ENCODE results near the gene GPRC5C. TPM values are rescaled to one million over a fixed set of nuclear protein-coding genes. Genes with fewer than 3 reads are reported as not detected.

The GPRC5C gene
- total and polyA plus RNA-seq, 2 of the 13 experiments (the other 11 are each of a cell fraction or from before 2014, with no cell fraction given) = 85.6 to 300 TPM

DNA sequence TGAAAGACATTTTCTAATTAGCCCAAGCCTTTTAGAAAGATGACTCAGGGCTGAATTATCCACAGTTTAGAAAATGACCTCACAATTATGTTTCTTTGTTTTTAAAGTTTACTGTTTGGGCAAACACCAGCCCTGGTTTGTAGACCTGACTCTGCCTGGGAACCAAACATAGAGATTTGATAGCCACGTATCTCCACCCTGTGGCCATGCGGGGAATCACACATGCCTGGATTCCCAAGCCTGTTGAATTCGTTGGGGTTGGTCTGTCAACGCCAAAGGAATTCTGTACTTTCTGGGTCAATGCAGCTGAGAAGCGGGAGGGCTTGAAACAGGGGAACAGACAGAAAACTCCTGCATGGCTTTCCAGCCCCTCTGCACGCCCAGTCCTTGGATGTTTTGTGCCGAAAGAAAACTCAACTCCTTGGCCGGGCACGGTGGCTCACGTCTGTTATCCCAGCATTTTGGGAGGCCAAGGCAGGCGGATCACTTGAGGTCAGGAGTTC lies 61.5 kb downstream of the GPRC5C start:
- intact Hi-C loops (cut with micrococcal nuclease; ENCODE audit: unreplicated experiment) (loop anchor here (1.0 to 10.0 kb wide), 4 partner anchors 36 to 189 kb away; no protein-coding TSS in a partner anchor), in situ Hi-C loops (cut with HindIII; ENCODE audit: extremely low pct_ligation_motif_present, low pct_unique_long_range_greater_than_20kb) (no loop called here)
- Histone ChIP-seq H3K79me2 (ENCODE audit: insufficient read depth, low read length) (no peaks in the 10 kb centered on the region), H3K36me3 (replicated peaks in 1 of 2; ENCODE audit: control insufficient read depth in 1 of 2, insufficient read depth in 2 of 2, low read length in 2 of 2) (no peaks in the 10 kb centered on the region), H3K4me1 (ENCODE audit: insufficient read depth, low read length) (no peaks in the 10 kb centered on the region), H3K27ac (ENCODE audit: extremely low read length, insufficient read depth, low read length) (no peak overlapping the region), H4K20me1 (ENCODE audit: insufficient read depth, low read length) (no peaks in the 10 kb centered on the region), H3K27me3 (ENCODE audit: control insufficient read depth in 1 of 2, insufficient read depth in 2 of 2, low read length in 2 of 2) (peaks cover 0 to 5% of the 10 kb centered on the region in 2 experiments; a peak in 2 of 5 replicates), H3K4me3 (replicated peaks in 1 of 3; ENCODE audit: insufficient read depth in 1 of 3, low read depth in 2 of 3, low read length in 3 of 3) (no peak overlapping the region), H3K9me3 (ENCODE audit: low read length) (no peaks in the 10 kb centered on the region), H2AFZ (ENCODE audit: low read length) (no peak overlapping the region), H3K4me2 (ENCODE audit: low read depth, low read length) (no peak overlapping the region), H3K9ac (ENCODE audit: insufficient read depth, low read depth, low read length) (no peak overlapping the region)
- POLR2A ChIA-PET = no interaction called here
- BruUV-seq (replicated peaks) = no TSS peak
- ATAC-seq (peak; percentile 97), DNase-seq (ENCODE audit: low spot score) (peak; percentile 71), FAIRE-seq (peak; percentile 99)
- 24% methylated on average over 11 of the region's 11 CpGs for WGBS (ENCODE audit: low lambda C conversion rate)
- CTCF ChIA-PET (ENCODE audit: low intra/inter-chr PET ratio, low total read pairs) = interaction anchor here (1.3 to 2.1 kb wide), 7 partner anchors 36 to 192 kb away, joined by 4 to 30 read pairs (median 10); partner anchors contain the start of gene GPR142
- no peak for TF ChIP-seq RFXAP (CRISPR knock-in tag; IDR thresholded peaks at IDR 0.05; ENCODE audit: borderline replicate concordance)
- no peak for TF ChIP-seq STAT5B (CRISPR knock-in tag; IDR thresholded peaks at IDR 0.05)
- TF ChIP-seq, protein P1, sequence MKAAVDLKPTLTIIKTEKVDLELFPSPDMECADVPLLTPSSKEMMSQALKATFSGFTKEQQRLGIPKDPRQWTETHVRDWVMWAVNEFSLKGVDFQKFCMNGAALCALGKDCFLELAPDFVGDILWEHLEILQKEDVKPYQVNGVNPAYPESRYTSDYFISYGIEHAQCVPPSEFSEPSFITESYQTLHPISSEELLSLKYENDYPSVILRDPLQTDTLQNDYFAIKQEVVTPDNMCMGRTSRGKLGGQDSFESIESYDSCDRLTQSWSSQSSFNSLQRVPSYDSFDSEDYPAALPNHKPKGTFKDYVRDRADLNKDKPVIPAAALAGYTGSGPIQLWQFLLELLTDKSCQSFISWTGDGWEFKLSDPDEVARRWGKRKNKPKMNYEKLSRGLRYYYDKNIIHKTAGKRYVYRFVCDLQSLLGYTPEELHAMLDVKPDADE (CRISPR knock-in tag; IDR thresholded peaks at IDR 0.05) = no peak
- TF ChIP-seq, protein P2, sequence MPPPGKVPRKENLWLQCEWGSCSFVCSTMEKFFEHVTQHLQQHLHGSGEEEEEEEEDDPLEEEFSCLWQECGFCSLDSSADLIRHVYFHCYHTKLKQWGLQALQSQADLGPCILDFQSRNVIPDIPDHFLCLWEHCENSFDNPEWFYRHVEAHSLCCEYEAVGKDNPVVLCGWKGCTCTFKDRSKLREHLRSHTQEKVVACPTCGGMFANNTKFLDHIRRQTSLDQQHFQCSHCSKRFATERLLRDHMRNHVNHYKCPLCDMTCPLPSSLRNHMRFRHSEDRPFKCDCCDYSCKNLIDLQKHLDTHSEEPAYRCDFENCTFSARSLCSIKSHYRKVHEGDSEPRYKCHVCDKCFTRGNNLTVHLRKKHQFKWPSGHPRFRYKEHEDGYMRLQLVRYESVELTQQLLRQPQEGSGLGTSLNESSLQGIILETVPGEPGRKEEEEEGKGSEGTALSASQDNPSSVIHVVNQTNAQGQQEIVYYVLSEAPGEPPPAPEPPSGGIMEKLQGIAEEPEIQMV (CRISPR knock-in tag; IDR thresholded peaks at IDR 0.05; ENCODE audit: low read depth) = 0 out of 2 replicates have a peak, but pooled peaks have one; percentile 31
- TF ChIP-seq ZBTB1 (CRISPR knock-in tag; IDR thresholded peaks at IDR 0.05; ENCODE audit: borderline replicate concordance) = no peak
- no peak for TF ChIP-seq ZNF746 (CRISPR knock-in tag; IDR thresholded peaks at IDR 0.05)
- TF ChIP-seq ERF (CRISPR knock-in tag; IDR thresholded peaks at IDR 0.05) = 0 out of 2 replicates have a peak, but pooled peaks have one; percentile 49
- no peak for TF ChIP-seq MTA3 (CRISPR knock-in tag; IDR thresholded peaks at IDR 0.05)
- no peak for TF ChIP-seq ZNF572 (CRISPR knock-in tag; IDR thresholded peaks at IDR 0.05)
- no peak for TF ChIP-seq ZNF619 (CRISPR knock-in tag; IDR thresholded peaks at IDR 0.05)
- TF ChIP-seq ARNT2 (CRISPR knock-in tag; IDR thresholded peaks at IDR 0.05; ENCODE audit: low read depth) = no peak
- TF ChIP-seq YEATS2 (CRISPR knock-in tag; IDR thresholded peaks at IDR 0.05; ENCODE audit: borderline replicate concordance) = no peak
- no peak for TF ChIP-seq SP140L (CRISPR knock-in tag; IDR thresholded peaks at IDR 0.05; ENCODE audit: borderline replicate concordance)
- TF ChIP-seq, protein P3, sequence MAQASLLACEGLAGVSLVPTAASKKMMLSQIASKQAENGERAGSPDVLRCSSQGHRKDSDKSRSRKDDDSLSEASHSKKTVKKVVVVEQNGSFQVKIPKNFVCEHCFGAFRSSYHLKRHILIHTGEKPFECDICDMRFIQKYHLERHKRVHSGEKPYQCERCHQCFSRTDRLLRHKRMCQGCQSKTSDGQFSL (CRISPR knock-in tag; IDR thresholded peaks at IDR 0.05) = no peak
- no peak for TF ChIP-seq GLMP (CRISPR knock-in tag; IDR thresholded peaks at IDR 0.05; ENCODE audit: borderline replicate concordance)
- TF ChIP-seq, protein P4, sequence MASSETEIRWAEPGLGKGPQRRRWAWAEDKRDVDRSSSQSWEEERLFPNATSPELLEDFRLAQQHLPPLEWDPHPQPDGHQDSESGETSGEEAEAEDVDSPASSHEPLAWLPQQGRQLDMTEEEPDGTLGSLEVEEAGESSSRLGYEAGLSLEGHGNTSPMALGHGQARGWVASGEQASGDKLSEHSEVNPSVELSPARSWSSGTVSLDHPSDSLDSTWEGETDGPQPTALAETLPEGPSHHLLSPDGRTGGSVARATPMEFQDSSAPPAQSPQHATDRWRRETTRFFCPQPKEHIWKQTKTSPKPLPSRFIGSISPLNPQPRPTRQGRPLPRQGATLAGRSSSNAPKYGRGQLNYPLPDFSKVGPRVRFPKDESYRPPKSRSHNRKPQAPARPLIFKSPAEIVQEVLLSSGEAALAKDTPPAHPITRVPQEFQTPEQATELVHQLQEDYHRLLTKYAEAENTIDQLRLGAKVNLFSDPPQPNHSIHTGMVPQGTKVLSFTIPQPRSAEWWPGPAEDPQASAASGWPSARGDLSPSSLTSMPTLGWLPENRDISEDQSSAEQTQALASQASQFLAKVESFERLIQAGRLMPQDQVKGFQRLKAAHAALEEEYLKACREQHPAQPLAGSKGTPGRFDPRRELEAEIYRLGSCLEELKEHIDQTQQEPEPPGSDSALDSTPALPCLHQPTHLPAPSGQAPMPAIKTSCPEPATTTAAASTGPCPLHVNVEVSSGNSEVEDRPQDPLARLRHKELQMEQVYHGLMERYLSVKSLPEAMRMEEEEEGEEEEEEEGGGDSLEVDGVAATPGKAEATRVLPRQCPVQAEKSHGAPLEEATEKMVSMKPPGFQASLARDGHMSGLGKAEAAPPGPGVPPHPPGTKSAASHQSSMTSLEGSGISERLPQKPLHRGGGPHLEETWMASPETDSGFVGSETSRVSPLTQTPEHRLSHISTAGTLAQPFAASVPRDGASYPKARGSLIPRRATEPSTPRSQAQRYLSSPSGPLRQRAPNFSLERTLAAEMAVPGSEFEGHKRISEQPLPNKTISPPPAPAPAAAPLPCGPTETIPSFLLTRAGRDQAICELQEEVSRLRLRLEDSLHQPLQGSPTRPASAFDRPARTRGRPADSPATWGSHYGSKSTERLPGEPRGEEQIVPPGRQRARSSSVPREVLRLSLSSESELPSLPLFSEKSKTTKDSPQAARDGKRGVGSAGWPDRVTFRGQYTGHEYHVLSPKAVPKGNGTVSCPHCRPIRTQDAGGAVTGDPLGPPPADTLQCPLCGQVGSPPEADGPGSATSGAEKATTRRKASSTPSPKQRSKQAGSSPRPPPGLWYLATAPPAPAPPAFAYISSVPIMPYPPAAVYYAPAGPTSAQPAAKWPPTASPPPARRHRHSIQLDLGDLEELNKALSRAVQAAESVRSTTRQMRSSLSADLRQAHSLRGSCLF (CRISPR knock-in tag; IDR thresholded peaks at IDR 0.05; ENCODE audit: borderline replicate concordance) = no peak

Data from HepG2 (cell line).